ENCODE results near the gene HNRNPUL1. TPM values are rescaled to one million over a fixed set of nuclear protein-coding genes. Genes with fewer than 3 reads are reported as not detected.
A peak's percentile ranks its signal among the peaks of the same experiment; 100 is the strongest.

Gene HNRNPUL1
- polyA plus RNA-seq, 1 donor, result 166 TPM

DNA sequence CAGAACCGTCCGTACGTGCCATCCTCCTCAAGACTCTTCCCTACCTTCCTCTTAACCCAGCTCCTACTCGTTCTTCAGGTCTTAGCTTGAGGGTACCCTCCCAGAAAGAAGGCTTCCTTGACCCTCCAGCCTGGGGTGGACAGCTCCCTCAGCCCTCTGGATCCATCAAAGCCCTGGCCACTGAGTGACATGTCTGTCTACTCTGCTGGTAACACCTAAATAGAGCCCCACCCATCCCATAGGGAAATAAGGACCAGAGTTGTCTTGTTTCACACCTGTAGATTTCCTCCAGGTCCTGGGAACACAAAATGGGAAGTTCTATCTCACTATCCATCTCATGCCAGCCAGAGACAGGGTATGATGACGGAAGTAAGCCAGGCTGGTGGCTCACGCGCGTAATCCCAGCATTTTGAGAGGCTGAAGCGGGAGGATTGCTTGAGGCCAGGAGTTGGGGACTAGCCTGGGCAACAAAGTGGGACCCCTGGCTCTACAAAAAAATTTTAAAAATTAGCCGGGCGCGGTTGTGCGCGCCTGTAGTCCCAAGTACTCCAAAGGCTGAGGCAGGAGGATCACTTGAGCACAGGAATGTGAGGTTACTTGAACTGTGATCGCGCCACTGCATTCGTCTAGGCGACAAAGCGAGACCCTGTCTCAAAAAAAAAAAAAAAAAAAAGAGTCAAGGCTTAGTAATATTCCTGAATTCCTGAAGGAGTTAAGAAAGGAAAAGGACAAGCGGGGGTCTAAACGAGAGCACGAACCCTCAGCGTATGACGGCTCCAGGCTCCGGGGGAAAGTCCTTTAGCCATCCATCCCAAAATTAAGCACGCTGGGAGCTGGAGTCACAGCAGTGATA, 45.2 kb downstream of the HNRNPUL1 start:
- no peak for DNase-seq

DNA sequence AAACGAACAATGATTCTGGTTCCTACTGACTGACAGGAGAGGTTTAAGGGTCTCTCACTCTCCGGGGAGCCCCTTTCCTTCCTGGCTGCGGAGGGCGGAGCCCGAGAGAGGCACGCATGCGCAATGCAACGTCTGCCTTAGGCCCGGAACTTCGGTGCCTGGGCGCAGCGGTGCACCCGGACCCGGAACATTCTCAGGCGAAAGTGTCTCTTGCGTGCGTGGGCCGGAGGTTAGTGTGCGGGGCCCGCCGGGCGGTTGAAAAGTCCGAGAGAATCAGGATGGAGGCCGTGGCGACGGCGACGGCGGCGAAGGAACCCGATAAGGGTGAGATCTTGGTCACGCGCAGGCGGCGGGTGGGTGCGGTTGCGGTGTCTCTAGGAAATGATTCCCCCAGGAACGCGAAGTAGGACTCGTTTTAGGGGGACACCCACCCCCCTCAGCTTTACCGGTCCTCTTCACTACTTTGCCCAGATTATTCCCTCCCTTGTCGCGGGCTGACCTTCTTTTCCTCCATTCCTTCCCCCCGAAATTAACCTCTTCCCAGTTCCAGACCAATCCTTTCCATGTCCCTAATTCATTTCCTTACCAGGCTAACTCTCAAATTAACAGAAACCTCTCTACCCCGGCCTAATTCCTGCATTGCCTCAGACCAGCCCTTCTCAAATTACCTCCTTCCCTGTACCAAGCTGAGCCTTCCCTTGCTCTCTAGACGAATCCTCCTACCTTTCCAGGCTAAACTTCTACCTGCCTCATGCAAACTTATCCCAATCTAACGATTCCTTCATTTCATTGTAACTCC, 46.1 kb downstream of the HNRNPUL1 start, which contains the start of gene CCDC97:
Gene CCDC97, plus strand, starts transcription at position 140 of the 799 bp plus-strand sequence. Its CDS starts 139 bp downstream, at position 279.
- peak; percentile 94 for DNase-seq

DNA sequence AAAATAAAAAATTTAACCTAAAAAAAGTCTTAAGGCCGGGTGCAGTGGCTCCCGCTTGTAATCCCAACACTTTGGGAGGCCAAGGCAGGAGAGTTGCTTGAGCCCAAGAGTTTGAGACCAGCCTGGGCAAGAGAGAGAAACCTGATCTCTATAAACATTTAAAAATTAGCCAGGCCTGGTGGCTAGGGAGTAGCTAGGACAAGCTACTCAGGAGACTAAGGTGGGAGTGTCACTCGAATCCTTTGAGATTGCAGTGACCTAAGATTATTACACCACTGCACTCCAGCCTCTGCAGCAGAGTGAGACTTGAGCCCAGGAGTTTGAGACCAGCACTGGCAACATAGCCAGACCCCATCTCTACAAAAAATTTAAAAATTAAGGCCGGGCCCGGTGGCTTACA, 46.9 kb downstream of the HNRNPUL1 start:
- DNase-seq, result no peak

DNA sequence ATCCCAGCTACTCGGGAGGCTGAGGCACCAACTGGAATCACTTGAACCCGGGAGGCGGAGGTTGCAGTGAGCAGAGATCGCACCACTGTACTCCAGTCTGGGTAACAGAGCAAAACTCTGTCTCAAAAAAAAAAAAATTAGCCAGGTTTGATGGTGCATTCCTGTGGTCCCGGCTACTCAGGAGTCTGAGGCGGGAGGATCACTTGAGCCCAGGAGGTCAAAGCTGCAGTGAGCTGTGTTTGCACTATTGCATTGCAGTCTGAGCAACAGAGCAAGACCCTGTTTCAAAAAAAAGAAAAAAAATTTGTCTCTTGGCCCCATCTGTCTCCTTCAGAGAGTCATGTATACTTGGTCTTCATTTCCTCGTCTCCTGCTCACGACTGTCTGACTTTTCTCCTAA, 47.4 kb downstream of the HNRNPUL1 start:
- DNase-seq, result no peak

DNA sequence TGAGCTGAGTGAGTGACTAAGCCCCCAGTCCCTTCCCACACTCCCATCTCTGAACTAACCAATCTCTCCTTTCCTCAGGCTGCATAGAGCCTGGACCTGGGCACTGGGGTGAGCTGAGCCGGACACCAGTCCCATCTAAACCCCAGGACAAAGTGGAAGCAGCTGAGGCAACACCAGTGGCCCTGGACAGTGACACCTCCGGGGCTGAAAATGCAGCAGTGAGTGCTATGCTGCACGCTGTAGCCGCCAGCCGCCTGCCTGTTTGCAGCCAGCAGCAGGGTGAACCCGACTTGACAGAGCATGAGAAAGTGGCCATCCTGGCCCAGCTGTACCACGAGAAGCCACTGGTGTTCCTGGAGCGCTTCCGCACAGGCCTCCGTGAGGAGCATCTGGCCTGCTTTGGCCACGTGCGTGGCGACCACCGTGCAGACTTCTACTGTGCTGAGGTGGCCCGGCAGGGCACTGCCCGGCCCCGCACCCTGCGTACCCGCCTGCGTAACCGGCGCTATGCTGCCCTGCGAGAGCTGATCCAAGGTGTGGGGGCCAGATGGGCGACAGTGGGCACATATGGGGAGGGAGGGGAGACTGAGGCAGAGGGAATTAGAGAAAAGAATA, 52.2 kb downstream of the HNRNPUL1 start:
- no peak for DNase-seq

DNA sequence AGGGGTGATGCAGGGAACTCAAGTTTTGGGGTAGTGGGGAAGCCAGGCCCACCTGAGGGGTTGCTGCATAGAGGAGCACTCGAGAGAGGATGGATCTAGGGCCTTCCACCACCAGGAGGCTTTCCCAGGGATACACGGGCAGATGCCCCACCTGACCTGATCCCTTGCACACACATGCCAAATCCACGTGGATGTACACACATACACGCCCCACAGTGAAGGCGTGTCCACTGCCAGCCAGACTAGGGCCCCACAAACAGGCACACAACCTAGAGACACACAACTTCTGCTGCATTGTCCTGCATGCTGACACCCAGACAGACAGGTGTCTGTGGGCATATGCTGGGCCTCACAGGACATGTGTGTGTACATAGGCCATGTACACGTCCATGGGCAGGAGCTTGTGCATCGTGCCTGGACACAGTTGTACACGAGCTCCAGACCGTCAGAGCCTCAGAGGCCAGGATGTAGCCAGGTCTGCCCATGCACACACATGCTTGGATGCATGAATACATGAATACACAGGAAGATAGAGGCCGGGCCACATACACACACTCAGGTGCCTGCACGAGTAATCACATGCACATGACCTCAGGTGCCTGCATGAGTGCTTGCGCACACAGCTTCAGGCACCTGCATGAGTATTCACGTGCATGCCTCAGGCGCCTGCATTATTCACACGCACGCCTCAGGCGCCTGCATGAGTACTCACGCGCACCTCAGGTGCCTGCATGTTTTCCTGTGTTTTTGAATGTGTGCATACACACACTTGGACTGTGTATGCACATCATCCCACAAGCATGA, 54.7 kb downstream of the HNRNPUL1 start:
- DNase-seq, result no peak

DNA sequence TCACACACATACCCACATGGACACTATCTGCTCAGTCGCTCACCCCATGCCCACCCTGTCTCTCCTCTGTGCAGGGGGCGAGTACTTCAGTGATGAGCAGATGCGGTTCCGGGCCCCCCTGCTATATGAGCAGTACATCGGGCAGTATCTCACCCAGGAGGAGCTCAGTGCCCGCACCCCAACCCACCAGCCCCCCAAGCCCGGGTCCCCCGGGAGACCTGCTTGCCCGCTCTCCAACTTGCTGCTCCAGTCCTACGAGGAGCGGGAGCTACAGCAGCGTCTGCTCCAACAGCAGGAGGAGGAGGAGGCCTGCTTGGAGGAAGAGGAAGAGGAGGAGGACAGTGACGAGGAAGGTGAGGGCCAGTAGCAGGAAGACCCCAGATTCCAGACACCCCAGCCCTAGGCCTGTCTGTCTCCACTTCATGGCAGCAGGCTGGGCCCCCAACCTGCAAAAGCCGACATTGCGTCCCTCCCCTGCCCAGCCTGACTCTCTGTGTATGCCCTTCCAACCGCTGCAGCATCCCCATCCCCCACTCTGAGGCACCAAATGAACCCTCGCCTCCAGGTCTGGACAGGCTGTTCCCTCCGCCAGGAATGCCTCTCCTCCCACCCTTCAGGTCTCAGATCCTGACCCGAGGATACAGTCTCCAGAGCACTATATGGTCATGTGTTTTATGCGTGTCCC, 55.5 kb downstream of the HNRNPUL1 start:
- DNase-seq, result no peak

DNA sequence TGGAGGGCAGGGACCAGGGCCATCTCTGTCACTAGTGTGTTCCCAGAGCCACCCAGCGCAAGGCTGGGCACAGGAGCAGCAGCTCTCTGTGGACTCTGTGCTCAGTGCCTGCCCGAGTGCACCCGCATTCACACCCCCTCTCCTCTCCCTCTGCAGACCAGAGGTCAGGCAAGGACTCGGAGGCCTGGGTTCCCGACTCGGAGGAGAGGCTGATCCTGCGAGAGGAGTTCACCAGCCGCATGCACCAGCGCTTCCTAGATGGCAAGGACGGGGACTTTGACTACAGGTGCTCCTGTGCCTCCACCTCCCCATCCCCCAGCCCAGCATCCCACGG, 56.0 kb downstream of the HNRNPUL1 start:
- DNase-seq, result no peak

DNA sequence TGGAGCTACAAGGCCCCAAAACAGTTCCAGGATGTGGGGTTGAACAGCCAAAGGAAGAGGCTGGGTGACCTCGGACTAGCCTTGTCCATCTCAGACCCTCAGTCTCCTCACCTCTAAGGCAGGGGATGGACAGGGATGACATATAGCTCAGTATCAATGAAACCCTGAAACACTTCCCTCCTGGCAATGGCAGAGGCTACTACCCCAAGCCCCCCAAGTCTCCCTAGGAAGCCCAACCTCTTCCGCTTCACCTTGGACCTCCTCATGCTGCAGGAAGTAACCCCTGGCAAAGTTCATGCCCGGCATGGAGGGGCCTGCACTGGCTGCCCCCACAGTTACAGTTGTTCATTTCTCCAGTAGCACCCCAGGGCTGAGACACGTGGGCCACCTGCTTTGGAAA, 56.4 kb downstream of the HNRNPUL1 start:
- DNase-seq, result no peak

DNA sequence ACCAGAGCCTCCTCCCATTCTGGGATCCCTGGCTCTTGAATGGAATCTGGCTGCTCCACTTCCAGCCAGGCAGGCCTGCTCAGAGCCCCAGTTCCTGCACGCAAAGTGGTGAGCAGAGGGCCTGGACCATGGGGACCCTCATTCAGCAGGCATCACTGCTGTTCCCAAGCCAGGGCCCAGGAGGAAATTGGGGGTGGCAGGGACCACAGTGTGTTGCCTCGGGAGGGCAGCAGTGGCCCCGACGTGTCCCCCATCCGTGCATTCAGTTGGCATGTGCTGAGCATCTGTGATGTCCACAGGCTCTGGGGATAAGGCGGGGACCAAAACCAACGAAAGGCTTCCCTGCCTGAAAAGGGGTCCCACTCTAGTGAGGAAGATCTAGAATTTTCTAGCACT, 57.0 kb downstream of the HNRNPUL1 start:
- no peak for DNase-seq

DNA sequence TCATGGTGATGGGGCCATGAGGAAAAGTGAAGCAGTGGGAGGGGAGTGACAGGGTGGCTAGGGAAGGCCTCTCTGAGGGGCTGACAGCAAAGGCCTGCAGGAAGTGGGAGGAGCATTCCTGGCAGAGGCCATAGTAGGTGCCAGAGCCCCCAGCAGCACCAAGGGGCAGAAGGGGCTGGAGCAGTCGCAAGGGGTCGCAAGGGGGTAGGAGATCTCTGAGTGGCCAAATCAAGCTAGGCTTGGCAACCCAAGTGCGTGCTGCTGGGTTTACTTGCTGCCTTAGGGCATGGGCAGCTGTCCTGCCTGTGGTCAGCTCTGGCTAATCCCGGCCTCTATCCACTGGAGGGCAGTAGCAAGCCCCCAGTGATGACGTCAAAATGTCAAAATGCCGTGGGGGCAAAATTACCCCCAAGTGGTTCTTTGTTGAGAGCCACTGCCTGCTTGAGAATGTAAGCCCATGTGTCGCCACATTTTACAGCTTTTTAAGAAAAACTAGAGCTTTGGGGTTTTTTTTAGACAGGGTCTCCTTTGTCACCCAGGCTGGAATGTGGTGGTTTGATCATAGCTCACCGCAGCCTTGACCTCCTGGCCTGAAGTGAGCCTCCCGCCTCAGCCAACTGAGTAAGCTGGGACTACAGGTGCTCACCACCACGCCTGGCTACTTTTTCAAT, 57.6 kb downstream of the HNRNPUL1 start:
- DNase-seq, result no peak

DNA sequence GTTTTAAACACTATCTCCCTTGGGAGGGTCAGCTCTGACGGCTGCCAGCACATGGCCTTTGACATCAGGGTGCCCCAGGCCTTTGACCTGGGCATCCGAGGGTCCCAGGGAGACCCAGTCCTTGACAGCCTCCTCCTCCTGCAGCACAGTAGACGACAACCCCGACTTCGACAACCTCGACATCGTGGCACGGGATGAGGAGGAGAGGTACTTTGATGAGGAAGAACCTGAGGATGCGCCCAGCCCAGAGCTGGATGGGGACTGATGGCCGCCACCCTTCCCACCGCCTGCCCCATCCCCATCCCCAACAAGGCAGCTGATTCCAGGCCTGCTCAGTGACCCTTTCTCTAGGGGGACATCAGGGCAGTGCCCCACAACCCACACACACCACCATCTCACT, 58.3 kb downstream of the HNRNPUL1 start:
- DNase-seq, result no peak

DNA sequence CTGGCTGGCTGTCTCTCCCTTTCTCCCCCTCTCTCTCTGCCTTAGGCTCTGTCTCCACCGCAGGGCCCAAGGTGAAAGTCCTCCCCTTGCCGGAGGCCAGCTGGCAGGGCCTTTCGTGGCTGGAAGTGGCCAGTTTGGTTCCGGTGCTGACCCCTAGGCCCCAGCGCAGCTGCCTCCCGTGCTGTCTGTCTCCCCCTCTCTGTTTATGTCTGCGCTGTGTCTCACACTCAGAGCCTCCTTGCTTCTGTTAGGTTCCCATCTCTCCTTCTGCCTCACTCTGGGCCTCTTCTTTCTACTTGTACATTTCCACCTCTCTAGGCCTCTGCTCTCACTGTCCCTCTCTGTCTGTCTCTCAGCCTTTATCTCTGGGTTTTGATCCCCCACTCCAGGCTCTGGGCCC, 58.9 kb downstream of the HNRNPUL1 start:
- DNase-seq, result no peak

DNA sequence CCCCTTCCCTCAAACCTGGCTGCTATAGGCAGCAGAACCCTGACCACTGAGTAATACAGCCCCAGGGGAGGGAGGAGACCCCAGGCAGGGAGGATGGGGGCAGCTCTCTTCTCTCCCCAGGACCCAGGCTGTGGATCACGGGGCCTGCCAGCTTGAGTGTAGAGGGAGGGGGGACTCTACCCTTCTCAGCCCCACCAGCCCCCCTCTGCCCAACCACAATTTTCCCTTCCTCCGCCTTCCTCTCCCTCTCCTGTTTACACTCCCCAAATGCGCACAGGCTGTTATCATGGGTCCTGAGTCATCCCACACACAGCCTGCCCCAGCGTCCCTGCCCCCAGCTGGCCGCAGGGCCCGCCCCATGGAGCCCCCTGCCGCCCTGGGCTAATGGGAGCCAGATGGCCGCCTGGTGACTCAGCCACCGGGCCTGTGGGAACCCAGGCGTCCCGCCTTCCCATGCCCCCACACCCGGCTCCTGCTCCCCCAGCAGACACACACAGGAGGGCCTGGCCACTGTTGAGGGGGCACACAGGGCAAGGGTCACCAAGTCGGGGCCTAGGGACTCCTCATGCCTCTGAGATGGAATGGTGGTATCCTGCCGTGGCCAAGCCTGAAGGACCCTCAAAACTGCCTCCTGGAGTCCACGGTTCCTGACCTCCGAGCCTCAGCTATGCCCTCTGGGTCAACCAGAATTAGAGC, 59.4 kb downstream of the HNRNPUL1 start:
- no peak for DNase-seq

DNA sequence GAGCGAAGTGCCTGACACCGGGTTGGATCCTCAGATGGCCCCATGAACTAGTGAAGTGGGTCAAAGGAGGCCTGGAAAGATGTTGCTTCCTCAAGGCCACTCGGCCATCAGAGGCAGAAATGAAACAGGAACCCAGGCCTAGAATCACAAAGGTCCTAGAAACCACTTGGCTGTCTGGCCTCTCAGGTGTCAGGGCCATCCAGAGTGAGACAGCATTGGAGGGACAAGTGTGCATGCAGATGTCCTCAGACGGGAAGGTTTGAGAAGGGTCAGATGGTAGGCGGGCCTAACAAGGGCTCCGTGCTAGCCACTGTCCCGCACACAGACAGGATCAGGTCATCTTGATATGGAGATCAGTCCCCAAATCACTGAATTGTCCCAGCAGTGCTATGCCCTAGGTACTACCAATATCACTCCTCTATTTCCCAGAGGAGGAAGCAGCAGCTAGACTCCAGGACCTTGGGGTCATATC, 60.1 kb downstream of the HNRNPUL1 start:
- DNase-seq, result no peak

DNA sequence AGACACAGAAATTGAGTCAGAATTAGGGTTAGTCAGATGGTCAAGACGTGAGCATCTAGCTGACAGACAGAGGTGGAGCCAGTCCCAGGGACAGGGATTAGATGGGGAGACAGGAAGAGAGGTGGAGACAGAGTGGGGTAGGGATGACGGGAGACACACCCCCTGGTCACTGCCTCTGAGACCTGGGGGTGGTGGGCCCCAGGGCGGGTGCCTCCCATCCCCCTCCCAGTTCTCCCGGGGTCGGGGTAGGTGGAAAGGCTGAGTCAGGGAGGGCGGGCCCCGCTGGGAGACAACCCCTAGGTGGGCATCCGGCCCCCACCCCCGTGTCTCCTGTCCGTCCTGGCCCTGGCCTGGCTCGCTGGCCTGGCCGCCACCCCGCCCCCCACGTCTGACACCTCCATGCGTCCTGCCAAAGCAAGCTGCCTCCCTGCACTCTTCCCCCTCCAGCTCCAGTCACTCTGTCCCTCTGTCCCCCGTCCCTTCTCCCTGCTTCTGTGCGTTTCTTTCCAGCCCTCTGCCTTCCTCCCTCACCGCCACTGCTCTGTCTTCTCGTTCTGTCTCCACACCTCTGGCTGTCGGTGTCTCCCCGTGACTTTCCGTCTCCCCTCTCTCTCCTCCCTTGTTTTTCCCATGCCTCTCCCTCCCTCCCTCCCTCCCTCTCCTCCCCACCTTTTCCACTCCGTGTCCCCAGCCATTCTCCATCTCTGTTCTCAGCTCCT, 60.9 kb downstream of the HNRNPUL1 start:
- DNase-seq, result no peak

DNA sequence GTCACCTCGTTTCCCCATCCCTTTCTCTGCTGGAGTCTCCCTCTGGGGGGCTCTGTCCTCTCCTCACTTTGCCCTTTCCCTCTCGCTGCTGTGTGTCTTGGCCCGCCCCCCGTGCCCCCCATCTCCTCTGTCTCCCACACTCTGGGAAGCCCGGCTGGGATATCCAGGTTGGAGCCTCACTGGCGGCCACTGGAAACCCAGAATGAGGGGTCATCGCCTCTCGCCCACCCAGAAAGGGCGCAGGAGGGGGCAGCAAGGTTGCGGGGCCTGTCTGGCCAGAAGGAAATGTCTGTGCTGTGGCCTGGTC, 61.4 kb downstream of the HNRNPUL1 start:
- no peak for DNase-seq

DNA sequence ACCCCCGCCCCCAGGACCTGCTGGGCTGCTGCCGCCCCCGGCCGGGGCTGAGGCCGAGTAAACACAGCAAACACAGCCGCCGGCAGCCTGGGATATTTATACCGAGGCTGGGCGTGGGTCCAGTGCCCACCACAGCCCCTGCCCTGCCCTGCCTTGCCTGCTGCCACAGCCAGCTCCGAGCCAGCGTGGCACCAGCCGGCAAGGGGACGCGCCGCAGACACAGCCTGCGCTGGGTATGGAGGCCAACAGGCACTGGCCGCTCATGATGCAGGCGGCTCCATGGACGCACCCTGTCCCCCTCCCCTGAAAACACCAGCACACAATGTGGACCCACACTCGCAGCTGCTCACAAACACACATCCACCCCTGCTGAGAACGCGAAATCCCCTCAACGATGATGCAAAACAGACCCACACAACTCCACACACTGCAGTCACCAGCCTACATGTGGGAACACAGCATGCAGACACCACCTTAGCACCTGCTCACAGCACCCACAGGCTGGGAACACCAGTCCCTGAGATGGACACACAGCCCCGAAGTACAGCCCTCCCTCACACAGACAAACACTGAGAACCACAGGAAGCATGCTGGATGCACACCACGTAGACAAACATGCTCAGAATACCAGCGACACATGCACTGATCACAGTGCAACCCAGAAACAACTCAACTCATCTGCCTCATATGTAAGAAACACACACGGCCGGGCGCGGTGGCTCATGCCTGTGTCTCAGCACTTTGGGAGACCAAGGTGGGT, 62.0 kb downstream of the HNRNPUL1 start:
- no peak for DNase-seq

DNA sequence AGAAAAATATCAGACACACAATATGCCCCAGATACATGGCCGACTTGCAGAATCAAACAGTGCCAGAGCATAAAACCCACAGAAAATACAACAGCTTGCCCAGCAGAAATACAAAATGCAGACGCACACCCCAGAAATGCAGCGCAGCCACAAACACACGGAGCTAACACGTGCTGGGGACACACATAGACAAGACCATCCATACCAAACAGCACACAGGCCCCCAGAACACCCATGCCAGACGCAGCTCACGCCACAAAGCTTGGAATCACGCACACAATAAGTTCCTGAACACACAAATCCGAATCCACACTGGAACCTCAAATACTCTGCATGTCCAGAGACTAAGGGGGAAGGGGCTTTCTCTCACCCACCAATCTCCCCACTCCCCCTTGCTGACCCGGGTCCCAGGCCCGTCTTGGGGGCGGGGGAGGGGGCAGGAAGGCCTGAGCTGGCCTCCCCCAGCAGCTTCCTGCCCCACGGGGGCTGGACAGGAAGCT, 63.0 kb downstream of the HNRNPUL1 start:
- no peak for DNase-seq
